Activated gamma-delta T cell treated with Interleukin-2 at 50 U/mL for 16 hours (primary cell): ENCODE data around the gene SMO.
"Not testable (repeated sequence)": the region's sequence is repeated elsewhere in the genome, so short reads cannot be mapped to it uniquely, and the experiment has no call there.

Source experiments
- DNase-seq: peaks from one replicate; pipeline ENCODE4 v3.0.0-alpha.2; 2020

The SMO gene

GRCh38 chr7:129240119-129240820, 51.8 kb downstream of the SMO start:
- DNase-seq = no peak

DNA sequence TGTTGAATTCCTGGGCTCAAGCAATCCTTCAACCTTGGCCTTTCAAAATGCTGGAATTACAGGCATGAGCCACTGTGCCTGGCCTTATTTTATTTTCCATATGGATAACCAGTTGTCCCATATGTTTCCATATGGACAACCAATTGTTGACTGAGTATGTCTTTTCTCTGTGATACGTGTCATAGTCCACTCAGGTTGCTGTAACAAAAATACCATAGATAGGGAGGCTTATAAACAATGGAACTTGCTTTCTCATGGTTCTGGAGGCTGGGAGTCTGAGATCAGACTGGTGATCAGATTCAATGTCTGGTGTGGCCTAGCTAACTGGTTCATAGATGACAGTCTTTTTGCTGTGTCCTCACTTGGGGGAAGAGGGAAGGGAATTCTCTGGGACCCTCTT, 55.8 kb downstream of the SMO start:
- no peak for DNase-seq

- DNase-seq = no peak
Observed at GRCh38 chr7:129245533-129245932, 57.1 kb downstream of the SMO start.

- DNase-seq = no peak
Observed at GRCh38 chr7:129247087-129247486, 58.7 kb downstream of the SMO start.

DNA sequence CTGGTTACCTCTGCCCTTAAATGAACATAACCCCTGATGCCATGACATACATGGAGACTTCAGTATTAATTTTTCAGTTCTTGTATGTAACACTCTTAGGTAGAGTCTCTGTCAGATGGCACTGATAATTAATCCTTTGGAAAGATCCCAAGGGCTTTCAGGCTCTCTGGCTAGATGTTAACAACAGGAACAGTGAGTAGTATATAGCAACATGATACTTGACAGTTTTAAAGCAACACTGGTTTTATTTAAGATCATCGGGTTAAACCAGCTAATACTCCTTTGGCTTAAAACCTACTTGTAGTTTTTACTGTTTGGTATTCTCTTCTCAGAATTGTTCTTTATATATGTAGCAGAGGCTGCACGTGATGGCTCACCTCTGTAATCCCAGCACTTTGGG, 63.7 kb downstream of the SMO start:
- DNase-seq = no peak

GRCh38 chr7:129252603-129253002, 64.2 kb downstream of the SMO start:
- not testable (repeated sequence) for DNase-seq

DNA sequence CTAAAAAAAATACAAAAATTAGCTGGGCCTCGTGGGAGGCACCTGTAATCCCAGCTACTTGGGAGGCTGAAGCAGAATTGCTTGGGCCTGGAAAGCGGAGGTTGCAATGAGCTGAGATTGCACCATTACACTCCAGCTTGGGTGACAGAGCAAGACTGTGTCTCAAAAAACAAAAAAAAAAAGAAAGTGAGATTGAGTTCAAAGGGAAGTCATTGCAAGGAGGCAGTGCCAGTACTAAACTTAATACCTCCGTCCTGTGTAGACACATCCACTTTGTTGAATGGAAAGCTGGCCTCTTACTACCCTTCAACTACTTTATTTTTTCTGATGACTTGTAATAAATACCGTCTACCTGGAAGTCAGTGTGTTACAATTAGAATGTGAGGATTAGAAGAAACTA, 67.4 kb downstream of the SMO start:
- no peak for DNase-seq

DNA sequence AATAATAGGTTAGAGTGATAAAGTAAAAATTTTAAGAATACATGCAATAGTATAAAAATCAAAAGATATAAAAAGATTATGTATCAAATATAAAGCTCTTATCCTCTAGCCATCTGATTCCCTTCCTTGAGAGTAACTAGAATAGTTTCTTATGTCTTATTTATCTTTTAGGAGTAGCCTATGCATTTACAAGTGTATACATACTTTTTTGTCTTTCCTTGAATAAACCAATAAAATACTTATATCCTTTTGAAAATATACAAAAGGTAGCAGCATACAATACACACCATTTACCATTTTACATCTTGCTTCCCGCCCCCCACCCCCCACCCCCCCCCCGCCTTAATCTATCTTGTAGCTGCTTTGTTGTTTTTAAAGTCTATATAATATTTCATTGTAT, 67.8 kb downstream of the SMO start:
- no peak for DNase-seq

GRCh38 chr7:129257168-129257567, 68.7 kb downstream of the SMO start:
- no peak for DNase-seq

DNA sequence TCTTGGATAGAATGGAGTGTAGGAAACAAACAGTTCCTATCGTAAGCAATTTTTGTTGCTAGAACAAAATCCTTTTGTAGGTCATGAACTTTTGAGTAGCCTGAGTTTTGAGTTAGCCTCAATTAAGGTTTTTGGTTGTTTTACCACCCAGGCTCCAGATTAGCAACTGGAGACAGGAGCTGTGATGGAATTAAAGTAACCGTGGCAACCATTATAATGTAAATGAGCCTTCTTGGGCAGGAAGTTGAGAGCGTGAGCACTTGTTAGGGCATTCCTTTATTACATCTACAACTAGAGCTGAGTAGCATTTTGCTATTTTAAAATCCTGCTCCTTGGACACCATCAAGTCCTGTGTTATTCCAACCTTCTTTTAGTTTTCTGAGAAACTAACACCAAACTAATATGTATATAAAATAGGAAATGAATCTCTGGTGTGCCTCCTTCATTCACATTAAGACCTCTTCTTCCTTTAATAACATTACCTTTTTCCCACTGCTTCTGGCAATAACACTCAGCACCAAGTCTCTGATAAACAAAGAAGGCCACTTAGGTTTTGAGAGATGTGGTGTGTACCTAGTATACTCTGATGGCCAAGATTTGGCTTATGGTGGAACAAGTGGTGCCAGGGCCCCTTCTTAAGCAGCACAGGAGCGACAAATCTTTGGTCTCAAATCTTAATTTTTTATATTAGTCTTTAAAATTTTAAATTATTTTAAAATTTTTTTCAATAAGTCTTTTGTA, 70.4 kb downstream of the SMO start:
- DNase-seq = no peak

DNA sequence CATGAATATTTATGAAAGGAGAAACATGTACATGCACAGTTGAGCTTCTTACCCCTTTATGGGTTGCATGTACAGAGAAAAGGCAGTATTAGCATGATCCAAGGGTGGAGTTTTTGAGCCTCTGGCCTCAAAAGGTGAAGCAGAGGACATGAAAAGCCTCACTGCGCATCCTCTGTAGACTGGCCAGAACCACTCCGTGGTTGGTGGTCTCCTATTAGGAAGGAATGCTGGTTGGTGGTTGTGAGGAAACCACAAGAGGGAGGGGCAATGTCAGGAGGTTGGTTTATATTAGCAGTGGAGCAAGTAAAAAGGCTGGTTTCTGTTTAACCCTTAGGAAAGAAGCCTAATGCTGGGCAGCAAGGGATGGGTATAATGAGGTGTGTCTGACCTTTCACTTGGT, 73.9 kb downstream of the SMO start:
- no peak for DNase-seq
